Fibroblast of gingiva (primary cell): ENCODE measurements around the gene FRK.
A peak's percentile ranks its signal among the peaks of the same experiment; 100 is the strongest.
"Not testable (repeated sequence)": the region's sequence is repeated elsewhere in the genome, so short reads cannot be mapped to it uniquely, and the experiment has no call there.

Source experiments
- DNase-seq: peaks from one replicate; pipeline ENCODE4 v3.0.0-alpha.2; 2011; ENCODE audit warnings: low read depth

FRK gene

DNA sequence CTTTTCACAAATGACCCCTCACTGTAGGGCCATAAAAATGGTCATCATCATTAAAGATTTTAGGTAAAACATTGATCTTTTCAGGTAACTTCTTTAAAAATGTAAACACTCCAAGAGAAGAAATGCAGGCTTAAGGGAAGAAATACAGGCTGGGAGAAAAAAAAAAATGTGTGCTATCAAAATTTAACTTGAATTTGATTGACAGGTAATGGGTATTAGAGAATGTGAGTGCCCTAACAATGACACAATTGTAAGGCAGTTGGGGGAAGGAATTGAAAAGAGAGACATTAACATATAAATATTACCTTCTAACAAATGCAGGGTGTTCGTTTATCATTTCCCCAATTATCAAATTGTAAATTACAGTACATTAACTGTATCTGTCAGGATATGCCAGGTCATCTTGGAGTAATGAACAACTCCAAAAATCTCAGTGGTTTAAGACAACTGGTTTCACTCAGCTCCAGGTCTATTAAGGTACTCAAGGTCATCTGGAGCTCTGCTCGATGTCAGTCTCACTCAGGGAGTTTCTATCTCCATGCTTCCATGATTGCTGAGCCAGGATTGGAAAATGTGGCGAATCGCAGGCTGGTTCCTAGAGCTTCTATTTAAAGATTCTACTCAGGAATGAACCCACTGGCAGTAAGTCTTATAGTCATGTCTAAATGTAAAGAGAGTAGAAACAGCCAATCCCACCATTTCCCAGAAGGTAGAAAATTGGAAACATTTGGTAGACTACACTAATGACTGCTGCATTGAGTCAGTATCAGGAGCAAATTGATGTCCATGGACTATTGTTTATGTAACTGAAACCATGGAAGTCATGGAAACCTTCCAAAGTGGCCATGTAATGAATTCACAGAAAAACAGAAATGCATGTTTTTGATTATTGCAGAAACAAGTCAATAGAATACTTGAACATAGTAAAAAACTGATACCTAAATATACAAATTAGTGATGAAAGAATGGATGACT lies 55.6 kb downstream of the FRK start:
- DNase-seq = peak; percentile 58

DNA sequence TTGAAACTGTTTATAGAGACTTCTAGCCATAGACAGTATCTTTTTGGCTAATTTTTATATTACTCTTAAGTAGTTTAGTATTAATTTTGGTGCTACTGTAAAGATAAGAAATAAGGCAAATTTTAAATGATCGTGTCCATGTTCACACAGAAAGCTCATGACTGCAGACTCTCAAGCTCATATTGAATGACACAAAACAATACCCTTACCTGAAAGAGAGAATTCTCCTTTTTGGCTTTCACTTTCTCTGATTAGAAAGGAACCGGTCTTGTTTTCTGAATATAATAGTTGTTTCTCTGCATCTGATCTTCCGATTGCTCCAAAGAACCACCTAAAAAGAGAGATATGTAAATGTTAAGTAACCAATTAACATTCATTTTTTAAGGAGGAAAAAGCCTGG lies 57.0 kb downstream of the FRK start:
- no peak for DNase-seq

DNA sequence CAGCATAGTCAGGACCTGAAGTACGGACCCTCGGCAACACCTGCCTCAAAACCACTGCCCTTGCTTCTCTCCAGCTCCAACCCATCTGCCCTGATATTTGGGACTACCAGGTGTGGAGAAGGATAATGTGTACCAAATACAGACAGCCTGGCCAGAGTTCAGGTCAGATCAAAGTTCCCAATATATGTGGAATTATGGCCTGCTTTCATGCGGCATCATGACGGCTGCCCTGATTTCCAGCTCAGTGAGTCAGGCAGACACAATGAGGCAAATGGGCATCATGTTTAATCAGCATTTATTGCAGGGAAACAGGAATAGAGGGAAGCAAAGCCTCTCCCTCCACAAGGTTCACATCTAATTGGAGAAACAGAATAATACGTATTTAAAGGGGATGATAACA lies 57.9 kb downstream of the FRK start:
- DNase-seq = no peak

DNA sequence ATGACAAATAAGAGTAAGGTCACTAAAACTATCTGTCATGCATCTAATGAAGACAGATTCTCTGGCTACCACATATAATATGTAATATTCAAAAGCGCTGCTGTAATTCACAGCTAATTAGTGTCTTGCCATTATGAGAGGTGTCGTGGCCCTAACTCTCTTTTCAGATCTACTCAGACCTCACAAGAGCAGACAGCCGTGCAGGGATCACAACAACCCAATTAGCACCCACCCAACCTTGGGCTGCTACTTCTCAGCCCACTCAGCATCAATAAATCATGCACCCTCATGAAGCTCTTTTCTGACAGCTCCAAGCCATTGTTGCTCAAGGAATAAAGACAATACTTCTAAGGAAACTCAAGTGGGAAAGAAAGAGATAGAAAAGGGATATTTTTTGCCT lies 61.5 kb downstream of the FRK start:
- DNase-seq = no peak

DNA sequence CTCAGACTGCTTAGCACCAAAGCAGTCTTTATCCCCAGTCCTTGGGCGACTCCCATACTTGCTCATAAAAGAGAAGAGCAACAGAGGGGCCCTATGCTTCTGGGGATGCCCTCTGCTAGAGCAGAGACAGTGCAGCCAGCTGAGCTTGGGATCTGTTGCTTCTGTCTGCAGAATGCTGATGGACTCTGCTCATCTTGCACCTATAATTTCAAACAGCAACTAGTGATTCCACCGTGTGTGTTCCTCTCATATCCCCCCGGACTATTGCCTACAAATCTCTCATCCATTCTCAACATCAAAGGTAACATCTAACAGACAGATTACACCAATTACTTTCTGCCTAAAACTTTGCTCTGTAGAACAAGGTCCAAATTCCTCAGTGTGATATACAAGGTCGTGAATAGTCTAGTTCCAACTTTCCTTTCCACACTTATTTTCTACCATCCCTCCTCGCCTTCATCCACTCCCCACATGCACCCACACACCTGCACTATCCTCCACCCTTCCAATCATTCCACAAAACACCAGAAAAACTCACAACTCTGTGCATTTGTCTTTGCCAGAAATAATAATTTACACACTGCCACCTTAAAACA lies 62.6 kb downstream of the FRK start:
- no peak for DNase-seq

DNA sequence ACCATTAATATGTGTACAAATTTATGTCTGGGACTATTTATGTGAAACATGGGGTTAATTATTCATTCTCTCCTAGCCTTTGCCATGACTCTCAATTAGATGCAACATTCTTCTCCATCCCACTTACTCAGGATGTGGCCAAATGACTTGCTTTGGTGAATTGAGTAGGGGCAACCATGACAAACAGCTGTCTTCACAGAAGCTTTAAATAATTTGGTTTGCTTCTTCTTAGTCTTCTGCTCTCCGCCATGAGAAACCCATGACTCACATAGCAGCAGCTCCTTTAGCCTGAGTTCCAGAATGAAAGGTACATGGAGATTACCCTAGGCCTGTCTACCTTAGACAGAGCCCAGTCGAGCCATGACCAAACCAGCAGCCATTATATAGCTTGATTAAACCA lies 74.7 kb downstream of the FRK start:
- DNase-seq = no peak

DNA sequence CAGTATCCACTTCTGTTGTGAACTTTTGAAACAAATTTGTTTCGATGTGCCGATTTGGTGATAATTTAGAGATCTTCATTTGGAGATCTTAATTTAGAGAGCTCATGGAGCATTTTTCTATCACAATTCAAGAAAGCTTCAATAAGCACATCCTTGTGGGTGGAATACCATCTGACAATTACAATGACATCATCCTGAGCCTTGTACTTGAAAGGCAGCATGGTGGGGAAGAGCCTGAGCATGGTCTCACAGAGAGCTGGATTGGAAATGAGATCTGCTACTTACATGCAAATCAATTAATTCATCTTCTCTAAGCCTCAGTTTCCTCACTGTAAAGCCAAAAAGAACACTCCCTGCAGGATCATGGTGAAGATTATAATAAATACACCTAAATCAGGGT lies 75.9 kb downstream of the FRK start:
- DNase-seq = no peak

DNA sequence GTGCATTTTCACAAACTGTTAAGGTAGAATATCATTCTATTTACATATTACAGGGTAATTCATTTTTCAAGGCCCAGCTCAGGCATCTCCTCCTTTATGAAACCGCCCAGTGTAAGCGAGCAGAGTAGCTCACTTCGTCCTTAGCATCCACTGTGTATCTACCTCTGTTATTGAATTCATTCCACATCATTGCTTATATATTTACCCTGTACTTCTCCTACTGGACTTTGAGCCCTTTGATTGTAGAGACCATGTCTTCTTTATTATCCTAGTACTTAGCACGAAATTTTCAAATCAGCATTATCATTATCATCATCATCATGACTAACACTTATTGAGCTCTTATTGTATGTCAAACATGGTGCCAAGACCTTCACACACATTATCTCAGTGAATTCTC lies 76.7 kb downstream of the FRK start:
- no peak for DNase-seq

DNA sequence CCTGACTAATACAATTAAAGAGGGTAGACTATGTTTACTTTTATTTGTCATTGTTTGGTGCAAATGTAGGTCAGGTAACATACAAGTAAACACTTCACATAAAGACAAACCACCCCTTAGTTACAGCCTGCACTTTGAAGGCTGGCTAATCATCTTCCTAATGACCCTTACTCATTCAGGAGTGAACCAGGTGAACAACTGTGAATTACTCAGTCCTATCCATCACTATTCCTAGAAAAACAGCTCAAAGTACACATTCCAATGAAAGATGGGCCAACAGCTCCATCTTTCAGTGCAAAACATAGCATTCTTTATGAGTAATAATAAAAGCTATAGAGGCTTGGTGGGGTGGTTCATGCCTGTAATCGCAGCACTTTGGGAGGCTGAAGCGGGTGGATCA lies 78.2 kb downstream of the FRK start:
- DNase-seq = no peak

DNA sequence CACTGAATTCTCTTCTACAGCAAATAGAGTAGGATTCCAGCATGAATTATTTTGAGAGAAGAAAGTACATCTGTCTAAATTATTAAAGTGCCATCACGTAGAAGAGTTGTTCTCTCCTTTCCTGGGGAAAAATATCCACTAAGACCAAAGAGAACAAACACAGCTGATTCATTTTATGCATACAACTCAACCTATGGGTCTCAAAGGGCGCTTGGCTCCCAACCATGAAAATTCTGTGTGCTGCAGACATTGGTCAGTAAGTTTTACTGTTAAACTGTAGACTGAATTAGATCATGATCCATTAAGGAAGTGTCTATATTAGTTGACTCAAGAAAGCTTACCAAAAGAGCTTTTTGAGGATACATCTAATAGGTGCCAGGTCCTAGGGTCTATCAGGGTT lies 83.5 kb downstream of the FRK start:
- no peak for DNase-seq

DNA sequence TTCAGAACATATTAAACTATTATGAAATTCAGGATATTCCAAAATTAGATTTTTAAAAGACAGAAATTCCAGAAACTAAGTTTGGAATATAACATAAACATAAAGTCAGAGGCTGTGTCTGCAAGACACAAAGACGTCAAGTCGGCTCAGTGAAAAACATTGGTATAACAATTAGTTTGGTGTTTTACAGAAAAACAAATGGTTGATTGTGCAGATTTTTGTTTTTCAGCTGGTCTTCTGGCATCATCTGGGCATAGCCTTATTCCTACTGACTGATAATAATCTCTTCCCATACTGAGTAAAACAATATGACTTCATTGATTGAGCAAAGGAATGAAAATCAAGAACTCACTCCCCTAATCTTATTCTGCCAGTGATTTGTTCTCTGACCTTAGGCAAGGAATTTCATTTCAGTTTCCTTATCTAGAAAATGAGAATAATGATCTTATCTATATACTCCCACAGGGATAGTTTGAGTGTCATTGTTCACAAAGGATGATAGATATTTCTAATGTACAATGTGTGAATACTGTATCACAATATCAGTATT lies 84.3 kb downstream of the FRK start:
- DNase-seq = no peak

DNA sequence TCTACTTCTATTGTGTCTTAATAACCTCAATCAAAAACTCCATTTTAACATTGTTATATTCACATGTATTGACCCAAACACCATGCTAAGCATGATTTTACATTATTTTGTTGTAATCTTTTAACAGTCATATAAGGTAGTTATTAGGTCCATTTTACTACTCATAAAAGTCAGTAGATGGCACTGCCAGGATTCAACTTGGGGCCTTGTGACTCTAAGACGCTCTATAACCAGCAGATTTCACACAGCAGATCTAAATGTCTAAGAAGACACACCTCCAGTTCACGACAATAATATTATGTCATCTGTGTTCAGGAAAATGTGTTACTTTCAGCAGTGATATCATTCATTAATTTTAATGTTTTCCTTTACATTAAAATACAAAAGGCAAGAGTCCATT lies 88.0 kb downstream of the FRK start:
- DNase-seq = no peak

DNA sequence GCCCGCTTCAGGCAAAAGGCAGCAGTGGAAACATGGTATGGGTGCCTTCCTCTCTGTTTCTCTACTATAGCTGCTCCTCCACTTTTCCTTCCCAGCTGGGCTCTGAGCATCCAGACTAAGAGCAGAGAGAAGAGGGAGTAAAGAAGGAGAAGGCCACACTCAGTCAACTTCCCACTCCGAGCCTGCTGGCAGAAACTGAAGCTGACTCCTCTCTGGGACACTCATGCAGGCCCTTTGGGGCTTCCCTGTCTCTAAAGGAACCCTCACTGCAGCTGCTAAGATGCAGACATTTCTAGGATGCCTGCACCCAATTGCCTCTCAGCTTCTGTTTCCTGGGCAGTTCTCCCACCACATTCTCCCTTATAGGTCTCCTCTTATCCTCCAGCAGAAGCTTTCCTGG lies 88.9 kb downstream of the FRK start:
- no peak for DNase-seq

DNA sequence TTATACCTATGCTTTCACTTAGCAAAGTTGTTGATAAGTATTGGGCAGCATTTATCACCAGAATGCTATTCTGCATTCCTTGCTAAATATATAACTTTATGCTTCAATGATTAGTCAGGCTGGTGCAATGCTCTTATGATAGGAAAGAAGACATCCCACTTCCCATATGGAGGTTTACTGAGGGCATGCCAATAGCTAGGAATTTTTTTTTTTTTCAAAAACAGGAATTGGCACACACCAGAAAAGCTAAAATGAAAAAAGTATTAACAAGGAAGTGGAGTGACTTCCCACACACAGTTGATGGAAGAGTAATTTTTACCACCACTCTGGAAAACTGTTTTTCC lies 90.8 kb downstream of the FRK start:
- no peak for DNase-seq

DNA sequence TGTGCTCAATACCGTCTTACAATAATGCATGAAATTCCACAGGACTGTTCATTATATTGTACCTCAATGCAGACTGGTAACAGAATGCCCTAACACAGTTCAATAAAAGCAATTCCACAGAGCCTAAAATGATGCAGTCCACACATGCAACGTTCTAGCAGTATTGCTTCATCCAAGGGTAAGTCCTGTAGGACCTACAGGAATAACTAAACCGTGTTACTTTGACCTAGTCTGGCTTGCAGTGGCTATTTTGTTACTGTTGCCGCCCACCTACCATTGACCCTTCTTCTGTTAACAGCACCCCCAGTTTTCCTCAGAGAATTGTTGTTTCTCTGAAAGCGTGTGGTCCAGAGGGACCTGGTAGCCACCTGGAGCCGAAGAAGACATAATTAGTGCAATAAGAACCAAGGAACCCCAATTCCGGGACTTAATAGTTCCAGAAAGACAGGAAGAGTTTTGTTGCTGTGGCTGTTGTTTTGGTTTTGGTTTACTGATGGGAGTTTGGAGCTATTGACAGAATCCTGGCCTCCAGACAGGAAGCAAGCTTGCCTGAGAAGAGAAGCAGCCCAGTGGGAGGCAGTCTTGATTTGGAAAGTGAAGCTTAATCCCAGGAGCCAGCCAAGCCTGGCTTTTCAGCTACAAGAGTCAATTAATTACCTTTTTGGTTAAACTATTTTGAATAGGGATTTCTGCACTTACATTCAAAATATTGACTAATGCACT lies 91.3 kb downstream of the FRK start:
- no peak for DNase-seq

DNA sequence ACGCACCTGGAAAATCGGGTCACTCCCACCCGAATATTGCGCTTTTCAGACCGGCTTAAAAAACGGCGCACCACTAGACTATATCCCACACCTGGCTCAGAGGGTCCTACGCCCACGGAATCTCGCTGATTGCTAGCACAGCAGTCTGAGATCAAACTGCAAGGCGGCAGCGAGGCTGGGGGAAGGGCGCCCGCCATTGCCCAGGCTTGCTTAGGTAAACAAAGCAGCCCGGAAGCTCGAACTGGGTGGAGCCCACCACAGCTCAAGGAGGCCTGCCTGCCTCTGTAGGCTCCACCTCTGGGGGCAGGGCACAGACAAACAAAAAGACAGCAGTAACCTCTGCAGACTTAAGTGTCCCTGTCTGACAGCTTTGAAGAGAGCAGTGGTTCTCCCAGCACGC lies 100.4 kb downstream of the FRK start:
- DNase-seq = not testable (repeated sequence)

DNA sequence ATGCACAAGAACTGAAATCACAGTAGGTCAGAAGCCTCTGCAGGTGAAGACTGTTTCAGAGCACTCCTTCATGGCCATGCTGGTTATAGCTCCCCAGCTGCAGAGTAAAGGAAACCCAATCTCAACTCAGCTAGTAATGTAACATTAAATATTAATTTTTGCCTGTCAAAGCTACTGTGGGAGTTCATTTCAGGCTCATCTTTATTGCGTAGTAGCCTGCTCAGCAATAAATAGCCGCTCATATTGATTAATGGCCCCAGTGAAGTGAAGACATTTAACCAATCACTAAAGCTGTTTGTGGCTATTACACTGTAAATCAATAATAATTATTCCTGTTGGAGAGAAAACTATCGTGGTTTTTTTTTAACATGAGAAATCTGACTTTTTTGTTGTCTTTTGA lies 101.7 kb downstream of the FRK start:
- no peak for DNase-seq

DNA sequence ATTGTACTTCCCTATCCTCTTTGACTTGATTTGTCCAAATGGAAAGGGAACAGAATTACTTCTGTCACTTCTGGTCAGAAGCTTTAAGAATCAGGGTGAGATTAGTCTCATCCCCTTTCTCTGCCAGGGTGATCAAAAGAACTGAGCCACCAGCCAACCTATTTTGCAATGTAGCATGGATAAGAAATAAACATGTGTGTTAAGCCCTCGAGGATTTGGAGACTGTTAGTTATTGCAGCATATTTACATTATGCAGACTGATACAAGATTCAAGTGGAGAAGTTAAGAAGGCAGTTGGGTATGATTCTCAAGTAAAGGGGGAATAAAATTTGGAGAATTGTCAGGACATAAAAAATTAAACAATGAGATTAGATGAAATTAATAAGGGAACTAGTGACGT lies 106.0 kb downstream of the FRK start:
- DNase-seq = no peak

DNA sequence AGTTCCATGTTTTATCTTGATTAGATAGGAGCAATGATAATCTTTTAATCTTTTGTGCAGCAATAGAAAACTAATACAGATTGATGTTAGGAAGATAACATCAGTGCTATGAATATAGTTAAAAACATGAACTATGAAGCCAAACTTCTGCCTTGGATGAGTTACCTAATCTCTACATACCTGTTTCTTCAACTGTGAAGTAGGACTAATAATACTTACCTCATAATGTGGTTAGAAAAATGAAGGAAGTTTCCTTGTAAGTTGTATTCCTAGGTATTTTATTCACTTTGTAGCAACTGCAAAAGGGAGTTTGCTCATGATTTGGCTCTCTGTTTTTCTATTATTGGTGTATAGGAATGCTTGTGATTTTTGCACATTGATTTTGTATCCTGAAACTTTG lies 111.9 kb downstream of the FRK start:
- no peak for DNase-seq

DNA sequence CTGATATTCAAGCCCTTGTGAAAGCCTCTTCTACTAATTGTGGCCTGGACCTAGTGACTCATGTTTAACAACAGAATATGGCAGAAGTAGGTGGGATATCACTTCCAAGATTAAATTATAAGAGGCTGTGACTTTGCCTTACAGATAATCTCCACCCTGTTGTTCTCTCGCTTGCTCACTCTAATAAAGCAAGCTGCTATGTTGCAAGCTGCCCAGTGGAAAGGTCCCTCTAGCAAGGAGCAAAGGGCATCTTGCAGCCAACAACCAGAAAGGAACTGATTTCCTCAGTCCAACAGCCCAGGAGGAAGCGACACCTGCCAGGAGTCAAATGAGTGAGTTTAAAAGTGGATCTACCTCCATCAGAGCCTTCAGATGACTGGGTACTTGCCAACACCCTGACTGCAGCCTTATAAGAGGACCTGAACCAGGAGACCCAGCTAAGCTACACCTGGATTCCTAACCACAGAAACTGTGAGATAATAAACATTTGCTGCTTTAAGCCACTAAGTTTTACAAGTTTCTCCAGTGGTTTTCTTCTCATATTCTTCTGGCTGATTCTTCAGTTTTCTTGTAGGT lies 112.6 kb downstream of the FRK start:
- no peak for DNase-seq

DNA sequence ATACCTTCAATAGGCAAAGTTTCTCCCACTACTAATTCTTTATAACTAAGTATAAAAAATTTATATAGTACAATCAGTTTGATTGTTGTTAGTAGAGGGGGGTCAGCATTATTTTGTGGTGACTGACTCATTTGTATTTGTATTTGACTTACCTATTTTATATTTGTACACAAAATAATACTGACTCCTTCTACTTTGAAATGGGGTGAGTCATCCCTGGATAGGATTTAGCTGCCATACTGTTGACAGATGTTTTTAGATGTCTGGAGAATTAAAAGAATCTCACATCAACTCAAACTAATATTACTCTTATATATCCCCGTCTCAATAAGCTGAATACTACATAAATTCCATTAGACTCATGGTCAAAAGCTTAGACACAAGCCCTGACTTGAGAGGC lies 114.9 kb downstream of the FRK start:
- no peak for DNase-seq

DNA sequence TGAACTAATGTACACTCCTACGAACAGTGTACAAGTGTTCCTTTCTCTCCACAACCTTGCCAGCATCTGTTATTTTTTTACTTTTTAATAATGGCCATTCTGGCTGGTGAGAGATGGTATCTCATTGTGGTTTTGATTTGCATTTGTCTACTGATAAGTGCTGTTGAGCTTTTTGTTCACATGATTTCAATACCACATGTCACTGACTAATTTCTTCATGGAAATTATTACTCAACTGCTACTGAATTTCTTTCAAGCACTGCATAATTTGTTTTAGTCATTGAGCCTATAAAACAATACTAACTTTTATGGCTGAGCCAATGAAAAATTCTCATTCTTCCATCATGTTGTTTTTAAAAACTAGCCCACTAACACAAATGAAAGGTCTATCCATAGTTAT lies 115.4 kb downstream of the FRK start:
- DNase-seq = no peak

DNA sequence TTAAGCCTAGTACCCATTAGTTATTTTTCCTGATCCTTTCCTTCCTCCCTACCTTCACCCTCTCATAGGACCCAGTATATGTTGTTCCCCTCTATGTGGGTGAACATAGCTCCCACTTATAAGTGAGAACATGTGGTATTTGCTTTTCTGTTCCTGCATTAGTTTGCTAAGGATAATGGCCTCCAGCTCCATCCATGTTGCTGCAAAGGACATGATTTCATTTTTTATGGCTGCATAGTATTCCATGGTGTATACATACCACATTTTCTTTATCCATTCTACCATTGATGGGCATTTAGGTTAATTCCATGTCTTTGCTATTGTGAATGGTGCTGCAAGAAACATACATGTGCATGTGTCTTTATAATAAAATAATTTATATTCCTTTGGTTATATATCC lies 115.9 kb downstream of the FRK start:
- not testable (repeated sequence) for DNase-seq
